Measurements from ENCODE around the gene RAB7B. TPM values are rescaled to one million over a fixed set of nuclear protein-coding genes. Genes with fewer than 3 reads are reported as not detected.
A peak's percentile ranks its signal among the peaks of the same experiment; 100 is the strongest.
"Not testable (repeated sequence)": the region's sequence is repeated elsewhere in the genome, so short reads cannot be mapped to it uniquely, and the experiment has no call there.

The RAB7B gene
- total RNA-seq, 2 donors from 2014 or later, result 0.78 TPM; not detected in 1

GRCh38 chr1:206001476-206001888, 1.7 kb downstream of the RAB7B start:
- TF ChIP-seq POLR2A (IDR thresholded peaks at IDR 0.05) (no peak), CTCF (IDR thresholded peaks at IDR 0.05) (no peak)
- 48 to 67% methylated on average over 3 of the region's 3 CpGs for WGBS, 2 donors
- H3K36me3 ChIP-seq (replicated peaks in 1 of 2; ENCODE audit: insufficient read depth in 1 of 2, low read depth in 2 of 2), result no peaks in the 10 kb centered on the region
- no peak for ATAC-seq
- no peak overlapping the region for H3K4me3 ChIP-seq
- H3K9me3 ChIP-seq, result no peaks in the 10 kb centered on the region
- H3K27me3 ChIP-seq, result no peaks in the 10 kb centered on the region
- H3K27ac ChIP-seq, result no peak overlapping the region
- peaks cover 6% of the 10 kb centered on the region for H3K4me1 ChIP-seq
- peak in 1 of 4 donors; percentile 56 for DNase-seq
- intact Hi-C loops (cut with DNase I), result no loop called here

- 79 to 85% methylated on average over 8 of the region's 8 CpGs for WGBS, 2 donors
- H3K9me3 ChIP-seq, result no peaks in the 10 kb centered on the region
- H3K4me1 ChIP-seq, result peaks cover 6% of the 10 kb centered on the region
- no peaks in the 10 kb centered on the region for H3K36me3 ChIP-seq (replicated peaks in 1 of 2; ENCODE audit: insufficient read depth in 1 of 2, low read depth in 2 of 2)
- TF ChIP-seq POLR2A (IDR thresholded peaks at IDR 0.05), result no peak
- TF ChIP-seq CTCF (IDR thresholded peaks at IDR 0.05), result no peak
- H3K27ac ChIP-seq, result no peak overlapping the region
- intact Hi-C loops (cut with DNase I), result no loop called here
- ATAC-seq (no peak), DNase-seq (no peak)
- no peak overlapping the region for H3K4me3 ChIP-seq
- H3K27me3 ChIP-seq, result no peaks in the 10 kb centered on the region
These were observed 2.4 kb downstream of the RAB7B start for GRCh38 chr1:206000641-206001339.

- H3K36me3 ChIP-seq (replicated peaks in 1 of 2; ENCODE audit: insufficient read depth in 1 of 2, low read depth in 2 of 2), result no peaks in the 10 kb centered on the region
- 85 to 88% methylated on average over 13 of the region's 13 CpGs for WGBS, 2 donors
- no peak overlapping the region for H3K4me3 ChIP-seq
- no peak overlapping the region for H3K27ac ChIP-seq
- ATAC-seq (no peak), DNase-seq (no peak)
- no peaks in the 10 kb centered on the region for H3K9me3 ChIP-seq
- intact Hi-C loops (cut with DNase I), result no loop called here
- no peaks in the 10 kb centered on the region for H3K27me3 ChIP-seq
- no peak for TF ChIP-seq CTCF (IDR thresholded peaks at IDR 0.05)
- TF ChIP-seq POLR2A (IDR thresholded peaks at IDR 0.05), result no peak
- peaks cover 6% of the 10 kb centered on the region for H3K4me1 ChIP-seq
These were observed 4.5 kb downstream of the RAB7B start for GRCh38 chr1:205998457-205999241.

GRCh38 chr1:205996641-205997040, 6.6 kb downstream of the RAB7B start:
- H3K36me3 ChIP-seq (replicated peaks in 1 of 2; ENCODE audit: insufficient read depth in 1 of 2, low read depth in 2 of 2); ATAC-seq; H3K9me3 ChIP-seq; H3K27me3 ChIP-seq; H3K4me3 ChIP-seq; intact Hi-C loops (cut with DNase I); H3K27ac ChIP-seq; DNase-seq; H3K4me1 ChIP-seq: not testable (repeated sequence)
- WGBS, 2 donors, result 91 to 100% methylated on average over 1 of the region's 1 CpG

- ATAC-seq (no peak), DNase-seq (no peak)
- H3K27me3 ChIP-seq, result no peaks in the 10 kb centered on the region
- H3K4me3 ChIP-seq, result no peak overlapping the region
- H3K27ac ChIP-seq, result no peak overlapping the region
- 52 to 66% methylated on average over 4 of the region's 4 CpGs for WGBS, 2 donors
- TF ChIP-seq POLR2A (IDR thresholded peaks at IDR 0.05) (no peak), CTCF (IDR thresholded peaks at IDR 0.05) (no peak)
- H3K9me3 ChIP-seq, result no peaks in the 10 kb centered on the region
- intact Hi-C loops (cut with DNase I), result no loop called here
- no peaks in the 10 kb centered on the region for H3K4me1 ChIP-seq
- no peaks in the 10 kb centered on the region for H3K36me3 ChIP-seq (replicated peaks in 1 of 2; ENCODE audit: insufficient read depth in 1 of 2, low read depth in 2 of 2)
These were observed 8.8 kb downstream of the RAB7B start for GRCh38 chr1:205994346-205994745.

All from body of pancreas (tissue), 4 donors.